ENCODE results near the gene GYS2. TPM values are rescaled to one million over a fixed set of nuclear protein-coding genes. Genes with fewer than 3 reads are reported as not detected.
A peak's percentile ranks its signal among the peaks of the same experiment; 100 is the strongest.

Gene GYS2
- total RNA-seq, 4 donors from 2014 or later, result not detected

DNA sequence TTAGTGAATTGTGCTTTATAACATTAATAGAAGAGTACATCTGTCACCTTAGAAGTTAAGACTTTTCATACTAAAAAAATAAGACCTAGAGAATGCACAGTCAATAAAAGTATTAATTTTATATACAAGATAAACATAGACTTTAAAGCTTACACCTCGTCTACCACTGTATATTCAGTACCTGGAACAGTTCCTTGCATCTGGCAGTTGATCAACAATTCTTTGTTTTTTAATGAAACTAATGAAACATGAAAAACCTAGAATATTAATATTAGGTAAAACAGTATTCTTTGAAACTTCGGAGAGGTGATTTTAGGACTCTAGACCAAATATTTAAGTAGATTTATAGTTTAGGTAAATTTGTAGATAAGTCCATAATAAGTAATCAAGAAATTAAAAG lies 98.8 kb downstream of the GYS2 start:
- no peak for TF ChIP-seq POLR2AphosphoS5 (IDR thresholded peaks at IDR 0.05)
- TF ChIP-seq, protein P1, sequence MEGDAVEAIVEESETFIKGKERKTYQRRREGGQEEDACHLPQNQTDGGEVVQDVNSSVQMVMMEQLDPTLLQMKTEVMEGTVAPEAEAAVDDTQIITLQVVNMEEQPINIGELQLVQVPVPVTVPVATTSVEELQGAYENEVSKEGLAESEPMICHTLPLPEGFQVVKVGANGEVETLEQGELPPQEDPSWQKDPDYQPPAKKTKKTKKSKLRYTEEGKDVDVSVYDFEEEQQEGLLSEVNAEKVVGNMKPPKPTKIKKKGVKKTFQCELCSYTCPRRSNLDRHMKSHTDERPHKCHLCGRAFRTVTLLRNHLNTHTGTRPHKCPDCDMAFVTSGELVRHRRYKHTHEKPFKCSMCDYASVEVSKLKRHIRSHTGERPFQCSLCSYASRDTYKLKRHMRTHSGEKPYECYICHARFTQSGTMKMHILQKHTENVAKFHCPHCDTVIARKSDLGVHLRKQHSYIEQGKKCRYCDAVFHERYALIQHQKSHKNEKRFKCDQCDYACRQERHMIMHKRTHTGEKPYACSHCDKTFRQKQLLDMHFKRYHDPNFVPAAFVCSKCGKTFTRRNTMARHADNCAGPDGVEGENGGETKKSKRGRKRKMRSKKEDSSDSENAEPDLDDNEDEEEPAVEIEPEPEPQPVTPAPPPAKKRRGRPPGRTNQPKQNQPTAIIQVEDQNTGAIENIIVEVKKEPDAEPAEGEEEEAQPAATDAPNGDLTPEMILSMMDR (IDR thresholded peaks at IDR 0.05), result no peak
- TF ChIP-seq POLR2A (IDR thresholded peaks at IDR 0.05; ENCODE audit: low read depth), result no peak
- TF ChIP-seq EP300 (IDR thresholded peaks at IDR 0.05), result no peak
- Histone ChIP-seq H3K27me3 (no peaks in the 10 kb centered on the region), H3K4me1 (peaks cover 10 to 35% (median 27%) of the 10 kb centered on the region in 4 donors), H3K36me3 (peaks cover 0 to 19% (median 9%) of the 10 kb centered on the region in 4 donors), H3K9me3 (no peaks in the 10 kb centered on the region), H3K27ac (replicated peaks in 1 of 4) (no peak overlapping the region), H3K4me3 (no peak overlapping the region)
- DNase-seq (ENCODE audit: extremely low spot score), result no peak
- WGBS, result 25% methylated on average over 2 of the region's 2 CpGs
- intact Hi-C loops (cut with DNase I), result no loop called here

DNA sequence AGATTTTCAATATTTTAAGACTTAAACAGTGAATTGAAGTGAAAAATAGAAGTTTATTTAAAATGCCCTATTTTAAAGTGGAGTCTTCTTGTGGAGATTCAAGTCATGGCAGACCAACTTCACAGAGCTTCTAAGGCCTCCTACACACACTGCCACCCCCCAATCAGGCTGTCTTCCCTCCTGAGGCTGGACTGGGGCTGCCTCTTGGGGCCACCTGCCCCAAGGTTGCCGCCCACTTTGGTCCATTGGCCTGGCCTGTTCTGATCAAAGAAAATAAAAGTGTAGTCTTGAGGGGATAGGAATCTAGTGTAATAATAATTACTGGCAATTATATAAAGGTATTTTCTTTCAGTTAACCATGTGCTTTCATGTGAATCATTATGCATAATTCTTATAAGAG lies 101.8 kb downstream of the GYS2 start:
- DNase-seq (ENCODE audit: extremely low spot score), result no peak
- TF ChIP-seq, protein P1 (IDR thresholded peaks at IDR 0.05), result no peak
- TF ChIP-seq POLR2AphosphoS5 (IDR thresholded peaks at IDR 0.05) (no peak), POLR2A (IDR thresholded peaks at IDR 0.05; ENCODE audit: low read depth) (no peak), EP300 (IDR thresholded peaks at IDR 0.05) (no peak)
- peaks cover 0 to 17% (median 11%) of the 10 kb centered on the region in 4 donors for H3K36me3 ChIP-seq
- H3K4me3 ChIP-seq, result peak overlapping the region; percentile 0 to 96 (median 86)
- WGBS, result 92% methylated on average over 1 of the region's 1 CpG
- H3K27me3 ChIP-seq, result no peaks in the 10 kb centered on the region
- peaks cover 27 to 58% (median 43%) of the 10 kb centered on the region in 4 donors for H3K4me1 ChIP-seq
- H3K27ac ChIP-seq (replicated peaks in 1 of 4), result no peak overlapping the region
- H3K9me3 ChIP-seq, result no peaks in the 10 kb centered on the region
- intact Hi-C loops (cut with DNase I), result loop anchor here (5.0 kb wide), 2 partner anchors 154 to 179 kb away; partner anchors contain the start of gene LDHB

DNA sequence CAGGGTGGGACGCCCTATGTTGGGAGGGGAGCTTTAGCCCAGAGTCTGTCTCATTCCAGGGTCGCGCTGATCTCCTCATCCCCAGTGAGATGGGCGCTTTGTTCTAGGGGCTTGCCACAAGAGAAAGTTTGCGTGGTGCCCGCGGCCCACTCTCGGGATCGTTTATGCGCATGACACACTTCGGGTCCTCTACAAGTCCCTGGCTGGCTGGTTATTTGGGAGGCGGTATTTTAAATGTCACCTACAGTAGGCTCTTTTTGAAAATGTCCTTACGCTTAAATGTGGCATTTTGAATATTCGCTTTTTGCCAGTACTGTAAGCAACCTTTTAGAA lies 102.5 kb downstream of the GYS2 start:
- no peak for DNase-seq (ENCODE audit: extremely low spot score)
- TF ChIP-seq EP300 (IDR thresholded peaks at IDR 0.05) (no peak), POLR2A (IDR thresholded peaks at IDR 0.05; ENCODE audit: low read depth) (no peak), POLR2AphosphoS5 (IDR thresholded peaks at IDR 0.05) (no peak)
- TF ChIP-seq, protein P1 (IDR thresholded peaks at IDR 0.05), result no peak
- no peaks in the 10 kb centered on the region for H3K9me3 ChIP-seq
- WGBS, result 1% methylated on average over 14 of the region's 14 CpGs
- peak overlapping the region; percentile 76 to 96 (median 86) for H3K4me3 ChIP-seq
- intact Hi-C loops (cut with DNase I), result loop anchor here (5.0 kb wide), 2 partner anchors 155 to 180 kb away; partner anchors contain the start of gene LDHB
- H3K27me3 ChIP-seq, result no peaks in the 10 kb centered on the region
- peaks cover 7 to 21% (median 17%) of the 10 kb centered on the region in 4 donors for H3K36me3 ChIP-seq
- peaks cover 27 to 58% (median 43%) of the 10 kb centered on the region in 4 donors for H3K4me1 ChIP-seq
- peak overlapping the region; percentile 82 to 93 (median 86) for H3K27ac ChIP-seq (replicated peaks in 1 of 4)

DNA sequence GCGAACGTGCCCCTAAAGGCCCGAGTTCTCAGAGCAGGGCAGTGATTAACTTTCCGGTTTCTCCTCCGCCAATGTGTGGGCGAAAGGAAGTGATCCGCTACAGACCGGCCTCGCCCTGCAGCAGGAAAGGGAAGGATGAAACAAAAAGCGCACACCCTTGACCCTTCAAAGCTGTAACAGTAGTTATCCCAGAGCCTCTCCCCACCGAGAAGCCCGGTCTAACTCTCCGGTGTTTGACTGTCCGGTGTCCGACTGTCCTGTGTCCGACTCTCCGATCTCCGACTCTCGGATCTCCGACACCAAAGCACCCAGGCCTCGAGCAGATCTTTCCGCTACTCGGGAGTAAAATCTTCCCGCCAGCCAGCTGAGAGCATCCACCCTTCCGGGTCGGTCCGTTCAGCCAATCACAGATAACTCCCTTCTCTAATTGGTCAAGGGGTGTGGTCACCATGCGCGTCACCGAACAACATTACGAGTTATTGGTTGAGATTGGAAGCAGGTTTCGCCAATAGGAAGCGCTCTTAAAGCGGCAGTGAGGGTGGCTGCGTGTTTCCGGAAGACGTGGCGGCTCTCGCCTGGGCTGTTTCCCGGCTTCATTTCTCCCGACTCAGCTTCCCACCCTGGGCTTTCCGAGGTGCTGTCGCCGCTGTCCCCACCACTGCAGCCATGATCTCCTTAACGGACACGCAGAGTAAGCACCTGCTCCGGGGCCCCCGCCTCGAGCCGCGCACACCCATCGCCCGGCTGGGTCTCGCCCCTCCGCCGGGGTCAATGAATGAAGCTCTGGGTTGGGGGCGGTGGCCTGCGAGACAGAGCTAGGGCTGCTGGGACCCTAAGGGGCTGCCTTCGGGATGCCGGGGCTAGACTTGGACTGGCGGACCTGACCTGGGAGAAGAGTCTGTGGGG lies 103.1 kb downstream of the GYS2 start, which contains the start of the genes GOLT1B and RECQL:
TSS of gene GOLT1B (plus strand) at position 532 of the 906 bp plus-strand sequence. CDS start at position 667, 135 bp downstream.
TSS of gene RECQL (minus strand) at position 378 of the 906 bp plus-strand sequence. CDS start 2,065 bp downstream, outside the sequence.
- TF ChIP-seq POLR2AphosphoS5 (IDR thresholded peaks at IDR 0.05) (peak; percentile 90 to 93), EP300 (IDR thresholded peaks at IDR 0.05) (no peak), POLR2A (IDR thresholded peaks at IDR 0.05; ENCODE audit: low read depth) (peak; percentile 31)
- TF ChIP-seq, protein P1 (IDR thresholded peaks at IDR 0.05), result no peak
- Histone ChIP-seq H3K27me3 (no peaks in the 10 kb centered on the region), H3K36me3 (peaks cover 10 to 28% (median 23%) of the 10 kb centered on the region in 4 donors), H3K4me1 (peaks cover 27 to 58% (median 43%) of the 10 kb centered on the region in 4 donors), H3K27ac (replicated peaks in 1 of 4) (peak within 1 kb of the TSS; percentile 82 to 93 (median 86)), H3K4me3 (peak within 1 kb of the TSS; percentile 76 to 96 (median 86)), H3K9me3 (no peaks in the 10 kb centered on the region)
- peak; percentile 99 for DNase-seq (ENCODE audit: extremely low spot score)
- 0% methylated on average over 24 of the region's 61 CpGs for WGBS
- intact Hi-C loops (cut with DNase I), result loop anchor here (5.0 kb wide), 2 partner anchors 156 to 181 kb away; partner anchors contain the start of gene LDHB
